Measurements from ENCODE around the gene CHPF. TPM values are rescaled to one million over a fixed set of nuclear protein-coding genes. Genes with fewer than 3 reads are reported as not detected.

The CHPF gene
- total and polyA plus RNA-seq, 4 experiments from 2014 or later: 7.5 to 8.5 (median 7.9) TPM

GRCh38 chr2:219549619-219550018 lies 6.0 kb upstream of the CHPF start:
- Histone ChIP-seq H3K27me3 (ENCODE audit: insufficient read depth, low read length) (peaks cover 11% of the 10 kb centered on the region), H3K4me3 (ENCODE audit: low read length in 2 of 2) (no peak overlapping the region), H3K9me3 (ENCODE audit: control insufficient read depth in 1 of 2, low read length in 2 of 2) (no peaks in the 10 kb centered on the region), H3K36me3 (ENCODE audit: insufficient read depth, low read length) (no peaks in the 10 kb centered on the region), H3K27ac (ENCODE audit: low read depth, low read length) (no peak overlapping the region), H3K4me1 (ENCODE audit: insufficient read depth, low read length) (peaks cover 19% of the 10 kb centered on the region)
- ChIA-PET POLR2A (ENCODE audit: partially characterized antibody) (interaction anchor here (1.1 kb wide), 1 partner anchor 48 kb away, joined by 3 read pairs; the partner anchor contains the start of gene STK11IP), CTCF (ENCODE audit: partially characterized antibody) (interaction anchor here (2.3 to 7.1 kb wide), 2 partner anchors 8 to 11 kb away, joined by 20 to 45 read pairs; partner anchors contain the start of genes CHPF and TMEM198)
- Mint-ChIP-seq H3K4me3 (peak overlapping the region in 1 of 8 donors; percentile 45), H3K27me3 (peaks cover 26 to 44% of the 10 kb centered on the region in 2 donors), H3K9me3 (peaks cover 0 to 3% (median 0%) of the 10 kb centered on the region in 8 donors), H3K36me3 (peaks cover 0 to 2% of the 10 kb centered on the region in 2 donors), H3K27ac (no peak overlapping the region), H3K4me1 (peaks cover 8 to 25% (median 13%) of the 10 kb centered on the region in 4 donors)
- peak in 1 of 5 donors; percentile 37 for DNase-seq
- intact Hi-C loops (cut with micrococcal nuclease): no loop called here

GRCh38 chr2:219548990-219549389 lies 5.4 kb upstream of the CHPF start:
- CTCF ChIA-PET (ENCODE audit: partially characterized antibody): interaction anchor here (0.8 to 7.1 kb wide), 3 partner anchors 7 to 11 kb away, joined by 3 to 45 read pairs (median 20); partner anchors contain the start of genes CHPF and TMEM198

GRCh38 chr2:219547621-219548020 lies 4.0 kb upstream of the CHPF start:
- Mint-ChIP-seq H3K4me3 (no peak overlapping the region), H3K27ac (no peak overlapping the region), H3K27me3 (peaks cover 15 to 30% of the 10 kb centered on the region in 2 donors), H3K4me1 (peaks cover 12 to 23% (median 13%) of the 10 kb centered on the region in 4 donors), H3K9me3 (peaks cover 0 to 1% (median 0%) of the 10 kb centered on the region in 8 donors), H3K36me3 (peaks cover 0 to 8% of the 10 kb centered on the region in 2 donors)
- Histone ChIP-seq H3K9me3 (ENCODE audit: control insufficient read depth in 1 of 2, low read length in 2 of 2) (no peaks in the 10 kb centered on the region), H3K27me3 (ENCODE audit: insufficient read depth, low read length) (peaks cover 6% of the 10 kb centered on the region), H3K27ac (ENCODE audit: low read depth, low read length) (no peak overlapping the region), H3K4me3 (ENCODE audit: low read length in 2 of 2) (no peak overlapping the region), H3K4me1 (ENCODE audit: insufficient read depth, low read length) (peaks cover 23% of the 10 kb centered on the region), H3K36me3 (ENCODE audit: insufficient read depth, low read length) (no peaks in the 10 kb centered on the region)
- intact Hi-C loops (cut with micrococcal nuclease): no loop called here
- DNase-seq: no peak
- CTCF ChIA-PET (ENCODE audit: partially characterized antibody): interaction anchor here (2.3 kb wide), 1 partner anchor 13 kb away, joined by 20 read pairs; no protein-coding TSS in a partner anchor
- POLR2A ChIA-PET (ENCODE audit: partially characterized antibody): no interaction called here

More at GRCh38 chr2:219548990-219549389, 5.4 kb upstream of the CHPF start:
- peaks cover 22 to 39% of the 10 kb centered on the region in 2 donors for H3K27me3 Mint-ChIP-seq
- POLR2A ChIA-PET (ENCODE audit: partially characterized antibody): interaction anchor here (1.1 kb wide), 1 partner anchor 48 kb away, joined by 3 read pairs; the partner anchor contains the start of gene STK11IP
- H3K36me3 Mint-ChIP-seq: peaks cover 0 to 7% of the 10 kb centered on the region in 2 donors
- no peaks in the 10 kb centered on the region for H3K36me3 ChIP-seq (ENCODE audit: insufficient read depth, low read length)
- no peak overlapping the region for H3K4me3 ChIP-seq (ENCODE audit: low read length in 2 of 2)
- H3K27ac ChIP-seq (ENCODE audit: low read depth, low read length): no peak overlapping the region
- H3K4me1 ChIP-seq (ENCODE audit: insufficient read depth, low read length): peaks cover 25% of the 10 kb centered on the region
- H3K9me3 Mint-ChIP-seq: peaks cover 0 to 3% (median 0%) of the 10 kb centered on the region in 8 donors
- peak overlapping the region in 1 of 8 donors; percentile 45 for H3K4me3 Mint-ChIP-seq
- no peak overlapping the region for H3K27ac Mint-ChIP-seq
- intact Hi-C loops (cut with micrococcal nuclease): no loop called here
- peak in 1 of 5 donors; percentile 5 for DNase-seq
- peaks cover 12 to 29% (median 16%) of the 10 kb centered on the region in 4 donors for H3K4me1 Mint-ChIP-seq
- H3K27me3 ChIP-seq (ENCODE audit: insufficient read depth, low read length): peaks cover 8% of the 10 kb centered on the region
- H3K9me3 ChIP-seq (ENCODE audit: control insufficient read depth in 1 of 2, low read length in 2 of 2): no peaks in the 10 kb centered on the region

- H3K27me3 ChIP-seq (ENCODE audit: insufficient read depth, low read length): no peaks in the 10 kb centered on the region
- H3K36me3 Mint-ChIP-seq: peaks cover 0 to 10% of the 10 kb centered on the region in 2 donors
- H3K27ac Mint-ChIP-seq: peak overlapping the region in 1 of 7 donors; percentile 69
- H3K27ac ChIP-seq (ENCODE audit: low read depth, low read length): no peak overlapping the region
- H3K4me1 Mint-ChIP-seq: peaks cover 16 to 33% (median 23%) of the 10 kb centered on the region in 4 donors
- H3K4me3 Mint-ChIP-seq: peak overlapping the region in 2 of 8 donors; percentile 4 to 45
- ChIA-PET POLR2A (ENCODE audit: partially characterized antibody) (no interaction called here), CTCF (ENCODE audit: partially characterized antibody) (interaction anchor here (8.5 kb wide), 1 partner anchor 15 kb away, joined by 73 read pairs; no protein-coding TSS in a partner anchor)
- H3K9me3 Mint-ChIP-seq: peaks cover 0 to 1% (median 0%) of the 10 kb centered on the region in 8 donors
- H3K27me3 Mint-ChIP-seq: peaks cover 12 to 23% of the 10 kb centered on the region in 2 donors
- no peak for DNase-seq
- no peaks in the 10 kb centered on the region for H3K9me3 ChIP-seq (ENCODE audit: control insufficient read depth in 1 of 2, low read length in 2 of 2)
- no peak overlapping the region for H3K4me3 ChIP-seq (ENCODE audit: low read length in 2 of 2)
- intact Hi-C loops (cut with micrococcal nuclease): no loop called here
- no peaks in the 10 kb centered on the region for H3K36me3 ChIP-seq (ENCODE audit: insufficient read depth, low read length)
- H3K4me1 ChIP-seq (ENCODE audit: insufficient read depth, low read length): peaks cover 21% of the 10 kb centered on the region
These were observed 2.3 kb upstream of the CHPF start for GRCh38 chr2:219545943-219546352.

- no peaks in the 10 kb centered on the region for H3K27me3 ChIP-seq (ENCODE audit: insufficient read depth, low read length)
- H3K9me3 ChIP-seq (ENCODE audit: control insufficient read depth in 1 of 2, low read length in 2 of 2): no peaks in the 10 kb centered on the region
- no peaks in the 10 kb centered on the region for H3K36me3 ChIP-seq (ENCODE audit: insufficient read depth, low read length)
- H3K4me3 ChIP-seq (ENCODE audit: low read length in 2 of 2): no peak overlapping the region
- peak overlapping the region in 5 of 8 donors; percentile 85 to 91 (median 90) for H3K4me3 Mint-ChIP-seq
- POLR2A ChIA-PET (ENCODE audit: partially characterized antibody): interaction anchor here (5.0 kb wide), 1 partner anchor 48 kb away, joined by 27 read pairs; the partner anchor contains the start of gene GMPPA
- peaks cover 10 to 18% of the 10 kb centered on the region in 2 donors for H3K27me3 Mint-ChIP-seq
- H3K36me3 Mint-ChIP-seq: peaks cover 0 to 10% of the 10 kb centered on the region in 2 donors
- CTCF ChIA-PET (ENCODE audit: partially characterized antibody): interaction anchor here (8.5 kb wide), 1 partner anchor 15 kb away, joined by 73 read pairs; no protein-coding TSS in a partner anchor
- peak overlapping the region in 4 of 7 donors; percentile 13 to 93 (median 71) for H3K27ac Mint-ChIP-seq
- H3K9me3 Mint-ChIP-seq: peaks cover 0 to 1% (median 0%) of the 10 kb centered on the region in 8 donors
- H3K4me1 ChIP-seq (ENCODE audit: insufficient read depth, low read length): peaks cover 21% of the 10 kb centered on the region
- H3K4me1 Mint-ChIP-seq: peaks cover 15 to 34% (median 23%) of the 10 kb centered on the region in 4 donors
- intact Hi-C loops (cut with micrococcal nuclease): no loop called here
- no peak overlapping the region for H3K27ac ChIP-seq (ENCODE audit: low read depth, low read length)
- DNase-seq: no peak
These were observed 1.8 kb upstream of the CHPF start for GRCh38 chr2:219545295-219545942.

- H3K36me3 Mint-ChIP-seq: peaks cover 0 to 10% of the 10 kb centered on the region in 2 donors
- ChIA-PET CTCF (ENCODE audit: partially characterized antibody) (interaction anchor here (1.2 to 8.5 kb wide), 3 partner anchors 15 to 53 kb away, joined by 3 to 73 read pairs (median 60); partner anchors contain the start of gene STK11IP), POLR2A (ENCODE audit: partially characterized antibody) (interaction anchor here (1.3 to 5.0 kb wide), 4 partner anchors 8 to 53 kb away, joined by 3 to 27 read pairs (median 11); partner anchors contain the start of genes GMPPA and STK11IP)
- H3K9me3 Mint-ChIP-seq: peaks cover 0 to 1% (median 0%) of the 10 kb centered on the region in 8 donors
- no peak for DNase-seq
- H3K4me1 Mint-ChIP-seq: peaks cover 15 to 34% (median 23%) of the 10 kb centered on the region in 4 donors
- H3K27me3 Mint-ChIP-seq: peaks cover 10 to 13% of the 10 kb centered on the region in 2 donors
- no peaks in the 10 kb centered on the region for H3K36me3 ChIP-seq (ENCODE audit: insufficient read depth, low read length)
- H3K27ac Mint-ChIP-seq: peak overlapping the region; percentile 73 to 93 (median 91)
- peaks cover 21% of the 10 kb centered on the region for H3K4me1 ChIP-seq (ENCODE audit: insufficient read depth, low read length)
- no peak overlapping the region for H3K4me3 ChIP-seq (ENCODE audit: low read length in 2 of 2)
- intact Hi-C loops (cut with micrococcal nuclease): loop anchor here (5.0 kb wide), 1 partner anchor 267 kb away; the partner anchor contains the start of gene DNAJB2
- H3K4me3 Mint-ChIP-seq: peak overlapping the region; percentile 82 to 91 (median 88)
- no peak overlapping the region for H3K27ac ChIP-seq (ENCODE audit: low read depth, low read length)
- H3K27me3 ChIP-seq (ENCODE audit: insufficient read depth, low read length): no peaks in the 10 kb centered on the region
- H3K9me3 ChIP-seq (ENCODE audit: control insufficient read depth in 1 of 2, low read length in 2 of 2): no peaks in the 10 kb centered on the region
These were observed 958 bp upstream of the CHPF start for GRCh38 chr2:219544567-219544966.

Measured in CD4-positive, alpha-beta memory T cell (primary cell).